GM12801 (cell line): ENCODE data around the gene TMEM53.

Source experiments
- TF ChIP-seq, protein P1 (sequence below): IDR thresholded peaks from one replicate; pipeline ENCODE4 v1.5.1; 2011; ENCODE audit warnings: control low read depth; ENCODE audit not compliant: insufficient read length; ENCODE audit errors: extremely low read depth

TMEM53 gene

GRCh38 chr1:44616991-44617702 is 57.1 kb downstream of the TMEM53 start:
- TF ChIP-seq, protein P1, sequence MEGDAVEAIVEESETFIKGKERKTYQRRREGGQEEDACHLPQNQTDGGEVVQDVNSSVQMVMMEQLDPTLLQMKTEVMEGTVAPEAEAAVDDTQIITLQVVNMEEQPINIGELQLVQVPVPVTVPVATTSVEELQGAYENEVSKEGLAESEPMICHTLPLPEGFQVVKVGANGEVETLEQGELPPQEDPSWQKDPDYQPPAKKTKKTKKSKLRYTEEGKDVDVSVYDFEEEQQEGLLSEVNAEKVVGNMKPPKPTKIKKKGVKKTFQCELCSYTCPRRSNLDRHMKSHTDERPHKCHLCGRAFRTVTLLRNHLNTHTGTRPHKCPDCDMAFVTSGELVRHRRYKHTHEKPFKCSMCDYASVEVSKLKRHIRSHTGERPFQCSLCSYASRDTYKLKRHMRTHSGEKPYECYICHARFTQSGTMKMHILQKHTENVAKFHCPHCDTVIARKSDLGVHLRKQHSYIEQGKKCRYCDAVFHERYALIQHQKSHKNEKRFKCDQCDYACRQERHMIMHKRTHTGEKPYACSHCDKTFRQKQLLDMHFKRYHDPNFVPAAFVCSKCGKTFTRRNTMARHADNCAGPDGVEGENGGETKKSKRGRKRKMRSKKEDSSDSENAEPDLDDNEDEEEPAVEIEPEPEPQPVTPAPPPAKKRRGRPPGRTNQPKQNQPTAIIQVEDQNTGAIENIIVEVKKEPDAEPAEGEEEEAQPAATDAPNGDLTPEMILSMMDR, result no peak

DNA sequence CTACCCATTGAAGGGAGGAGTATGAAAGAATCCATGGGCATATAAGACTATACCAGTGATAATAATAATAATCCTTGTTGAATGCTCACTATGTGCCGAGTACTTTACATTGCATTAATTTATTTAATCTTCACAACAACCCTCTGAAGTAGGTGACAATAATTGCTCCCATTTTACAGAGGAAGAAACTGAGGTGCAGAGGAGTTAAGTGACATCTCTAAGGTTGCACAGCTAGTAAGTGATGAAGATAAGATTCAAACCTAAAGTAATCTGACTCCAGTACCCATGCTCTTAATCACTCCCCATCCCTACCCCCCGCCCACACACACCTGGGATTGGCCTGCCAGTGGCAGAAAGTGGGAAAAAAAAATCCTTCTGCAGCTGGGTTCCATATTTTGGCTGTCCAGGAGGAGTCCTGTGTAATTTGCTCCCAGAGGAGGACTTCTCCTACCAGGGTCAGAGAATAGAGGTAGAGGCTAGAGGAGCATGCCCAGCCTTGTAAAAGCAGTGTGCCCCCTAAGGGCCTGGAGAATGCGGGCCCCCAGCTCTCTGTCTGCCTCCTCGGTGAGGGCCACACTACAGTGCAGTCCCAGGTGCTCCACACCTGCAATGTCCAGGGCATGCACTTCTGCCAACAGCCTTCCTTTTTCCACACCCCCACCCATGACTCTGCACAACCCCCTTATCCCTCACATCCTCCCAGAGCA is 57.8 kb downstream of the TMEM53 start:
- TF ChIP-seq, protein P1, result no peak

GRCh38 chr1:44613941-44614340 is 60.3 kb downstream of the TMEM53 start:
- TF ChIP-seq, protein P1, result no peak

GRCh38 chr1:44611866-44612265 is 62.4 kb downstream of the TMEM53 start:
- TF ChIP-seq, protein P1, result no peak

GRCh38 chr1:44611419-44611818 is 62.9 kb downstream of the TMEM53 start:
- TF ChIP-seq, protein P1, result no peak

- TF ChIP-seq, protein P1, result no peak
Measured at GRCh38 chr1:44610527-44611148, 63.6 kb downstream of the TMEM53 start.

DNA sequence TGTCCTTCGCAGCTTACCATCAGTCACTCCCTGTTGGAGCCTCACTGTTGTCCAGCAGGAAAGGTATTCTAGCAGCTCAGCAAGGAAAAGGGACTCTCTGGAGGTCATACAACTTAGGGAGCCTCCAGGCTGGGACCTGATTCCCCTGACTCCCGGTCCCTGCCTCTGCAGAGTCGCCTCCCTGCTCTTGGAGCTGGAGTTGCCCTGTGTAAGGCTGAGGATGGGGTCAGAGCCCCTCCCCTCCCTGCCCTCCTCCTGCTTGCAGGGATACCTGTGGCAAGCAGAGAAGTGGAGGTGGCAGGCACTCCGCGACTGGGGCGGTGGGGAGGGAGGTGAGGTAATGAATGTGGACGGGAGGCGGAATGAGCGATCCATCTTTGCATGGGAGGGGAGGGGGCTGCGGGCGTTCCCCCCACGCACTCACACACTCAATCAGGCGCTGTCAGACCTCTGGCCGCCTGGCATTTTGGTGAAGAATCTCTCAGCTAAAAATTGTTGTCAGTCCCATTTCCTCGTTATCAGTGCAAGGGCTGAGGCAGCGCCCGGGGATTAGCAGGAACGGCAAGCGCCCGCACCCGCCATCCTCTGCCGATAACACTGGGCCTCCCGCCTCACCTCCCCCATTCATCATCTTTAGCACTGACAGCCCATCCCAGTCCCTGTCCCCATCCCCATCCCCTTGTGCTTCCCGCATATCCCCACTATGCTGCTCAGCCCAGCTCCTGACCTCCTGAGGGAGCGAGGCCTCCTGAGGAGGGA is 64.3 kb downstream of the TMEM53 start:
- TF ChIP-seq, protein P1, result no peak
